Measurements from ENCODE around the gene CAMTA1.

The CAMTA1 gene

DNA sequence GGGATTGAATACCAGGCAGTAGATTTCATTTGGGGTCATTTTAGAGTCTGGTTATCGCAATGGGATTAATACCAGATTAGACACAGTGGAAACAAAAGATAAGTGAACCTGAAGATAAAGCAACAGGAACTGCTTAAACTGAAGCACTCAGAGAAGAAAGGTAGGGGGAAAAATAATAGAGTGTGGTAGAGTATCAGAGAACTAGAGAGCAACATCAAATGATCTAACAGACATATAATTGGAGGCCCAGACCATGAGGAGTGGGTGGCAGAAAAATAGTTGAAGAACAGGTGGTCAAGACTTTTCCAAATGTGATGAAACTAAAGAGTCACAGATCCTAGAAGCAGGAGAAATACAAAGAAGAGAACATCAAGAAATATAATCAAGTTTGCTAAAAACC, 484.3 kb downstream of the CAMTA1 start:
- DNase-seq: no peak

DNA sequence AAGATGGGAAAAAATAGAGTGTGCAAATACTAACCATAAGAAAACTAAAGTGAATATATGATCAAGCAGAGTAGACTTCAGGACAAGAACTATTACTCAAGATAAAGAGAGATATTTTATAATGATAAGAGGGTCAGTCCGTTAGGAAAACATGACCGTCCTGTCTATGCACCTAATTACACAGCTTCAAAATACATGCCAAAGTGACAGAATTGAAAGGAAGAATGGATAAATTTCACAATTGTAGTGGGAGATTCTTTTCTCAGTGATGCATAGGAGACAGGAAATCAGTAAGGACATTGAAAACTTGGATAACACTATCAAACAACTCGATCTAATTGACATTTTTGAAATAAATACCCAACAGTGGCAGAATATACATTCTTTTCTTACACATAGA, 489.0 kb downstream of the CAMTA1 start:
- DNase-seq: no peak

DNA sequence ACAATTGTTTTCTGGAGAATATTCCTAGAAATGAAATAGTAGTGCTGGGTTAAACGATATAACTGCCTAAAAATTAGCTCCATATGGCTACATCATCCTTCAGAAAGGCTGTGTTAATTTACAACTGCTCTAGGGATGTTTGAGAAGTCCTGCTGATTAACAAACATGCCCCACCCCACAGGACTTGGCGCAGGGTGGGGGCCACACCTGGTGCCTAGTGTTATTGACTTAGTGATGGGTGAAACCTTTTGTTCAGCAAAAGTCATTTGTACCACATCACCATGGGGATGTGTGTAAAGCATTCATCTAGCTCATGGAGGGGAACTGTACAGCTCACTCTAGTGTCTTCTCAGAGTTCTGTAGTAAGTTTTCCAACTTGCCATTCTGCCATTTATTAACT, 492.8 kb downstream of the CAMTA1 start:
- no peak for DNase-seq

DNA sequence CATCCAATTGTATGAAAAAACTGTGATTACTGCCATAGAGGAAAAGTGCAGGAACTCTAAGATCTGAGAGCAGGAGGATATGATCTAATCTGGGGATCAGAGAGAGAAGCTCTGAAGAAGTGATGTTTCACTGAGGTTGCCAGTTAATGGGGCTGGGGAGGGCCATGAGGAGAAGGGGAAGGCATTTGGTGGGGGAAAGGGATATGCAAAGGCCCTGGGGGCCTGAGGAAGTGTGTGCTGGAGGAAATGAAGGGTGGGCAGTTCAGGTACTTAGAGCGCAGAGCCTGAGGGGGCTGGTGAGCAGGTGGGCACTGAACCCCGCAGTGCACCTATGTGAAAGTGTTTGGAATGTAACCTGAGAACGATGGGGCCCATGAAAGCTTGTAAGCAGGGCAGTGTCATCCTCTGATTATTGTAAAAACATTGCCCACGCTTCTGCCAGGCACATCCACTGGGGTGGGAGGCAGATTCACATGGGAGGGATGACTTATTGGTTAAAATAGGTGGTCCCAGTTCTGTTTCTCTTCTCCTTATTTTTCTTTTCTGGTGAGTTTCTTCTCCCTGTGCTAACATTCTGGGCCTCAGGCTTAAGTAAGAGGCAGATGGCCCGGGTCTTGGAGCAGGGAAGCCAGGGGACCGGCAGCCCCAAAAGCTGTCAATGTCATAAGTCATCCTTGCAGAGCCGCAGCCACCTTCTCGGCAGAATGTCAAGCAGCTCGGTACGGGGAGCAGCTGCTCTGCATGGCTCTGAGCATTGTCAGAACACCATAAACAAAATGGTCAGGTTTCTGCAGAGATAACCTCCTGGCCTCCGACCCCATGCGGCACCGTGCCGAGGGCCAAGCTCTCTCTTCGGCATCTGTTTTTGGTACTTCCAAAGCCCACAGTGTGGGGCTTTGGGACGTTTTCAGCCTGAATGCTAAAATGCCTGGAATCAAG, 493.8 kb downstream of the CAMTA1 start:
- no peak for DNase-seq

DNA sequence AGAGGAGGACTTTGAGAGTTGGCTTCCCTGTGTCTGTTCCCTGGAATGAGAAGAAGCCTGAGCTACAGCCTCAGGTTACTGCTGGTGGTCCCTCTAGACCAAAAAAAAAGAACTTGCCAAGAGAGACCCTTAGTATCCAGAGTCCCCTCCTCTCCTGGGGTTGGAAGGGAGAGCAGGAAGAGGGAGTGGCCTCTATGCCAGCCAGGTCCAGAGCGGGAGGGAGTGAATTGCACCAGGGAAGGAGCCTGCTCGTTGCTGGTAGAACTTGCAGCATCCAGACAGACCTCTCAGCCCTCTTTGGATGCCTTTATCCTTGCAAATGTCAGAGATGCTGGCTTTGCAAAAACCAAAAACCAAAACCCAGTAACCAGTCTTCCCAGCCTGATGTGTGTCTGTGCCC, 494.5 kb downstream of the CAMTA1 start:
- no peak for DNase-seq

DNA sequence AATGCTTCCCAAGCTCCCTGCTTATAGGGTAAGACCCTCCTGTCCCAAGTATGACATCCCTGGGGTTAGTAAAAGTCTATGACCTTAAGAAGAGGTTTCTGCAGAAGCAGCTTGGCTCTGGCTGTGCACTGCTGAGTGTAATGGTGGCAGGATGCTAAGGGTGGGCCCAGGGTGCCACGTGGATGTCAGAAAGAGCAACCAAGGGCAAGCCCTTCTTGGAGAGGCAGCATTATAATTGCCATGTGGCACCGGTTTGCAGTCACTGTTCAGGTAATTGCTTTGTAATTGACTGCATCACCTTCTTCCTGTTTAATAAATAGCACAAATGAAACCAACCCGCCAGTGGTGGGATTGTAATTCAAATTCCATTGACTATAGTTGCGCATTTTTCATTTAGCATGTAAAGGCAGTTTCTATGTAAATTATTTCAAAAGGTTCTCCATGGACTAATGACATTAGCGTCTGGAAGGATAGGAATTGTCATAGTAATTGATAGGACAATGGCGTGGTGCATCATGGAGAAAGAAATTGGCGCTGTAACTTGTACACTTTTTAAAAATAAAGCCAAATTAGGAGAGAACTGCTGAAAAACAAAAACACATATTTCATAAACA, 495.2 kb downstream of the CAMTA1 start:
- DNase-seq: no peak

DNA sequence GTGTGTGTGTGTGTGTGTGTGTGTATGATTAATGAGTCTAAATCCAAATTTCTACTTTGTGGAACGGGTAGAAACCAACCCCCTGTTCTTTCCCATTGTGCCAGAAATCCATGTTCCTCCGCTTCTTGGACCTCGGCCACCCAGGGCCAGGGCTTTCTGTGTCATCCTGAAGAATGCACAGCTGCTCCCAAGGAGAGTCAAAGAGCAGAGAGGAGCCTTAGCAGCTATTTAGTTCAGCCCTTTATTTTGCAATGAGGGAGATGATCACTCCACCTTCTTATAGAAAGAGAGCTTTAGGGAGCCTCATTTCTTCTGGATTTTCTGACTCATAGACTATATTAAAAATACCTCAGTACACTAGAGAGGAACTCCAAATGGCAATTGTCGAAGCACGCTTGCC, 496.6 kb downstream of the CAMTA1 start:
- no peak for DNase-seq

DNA sequence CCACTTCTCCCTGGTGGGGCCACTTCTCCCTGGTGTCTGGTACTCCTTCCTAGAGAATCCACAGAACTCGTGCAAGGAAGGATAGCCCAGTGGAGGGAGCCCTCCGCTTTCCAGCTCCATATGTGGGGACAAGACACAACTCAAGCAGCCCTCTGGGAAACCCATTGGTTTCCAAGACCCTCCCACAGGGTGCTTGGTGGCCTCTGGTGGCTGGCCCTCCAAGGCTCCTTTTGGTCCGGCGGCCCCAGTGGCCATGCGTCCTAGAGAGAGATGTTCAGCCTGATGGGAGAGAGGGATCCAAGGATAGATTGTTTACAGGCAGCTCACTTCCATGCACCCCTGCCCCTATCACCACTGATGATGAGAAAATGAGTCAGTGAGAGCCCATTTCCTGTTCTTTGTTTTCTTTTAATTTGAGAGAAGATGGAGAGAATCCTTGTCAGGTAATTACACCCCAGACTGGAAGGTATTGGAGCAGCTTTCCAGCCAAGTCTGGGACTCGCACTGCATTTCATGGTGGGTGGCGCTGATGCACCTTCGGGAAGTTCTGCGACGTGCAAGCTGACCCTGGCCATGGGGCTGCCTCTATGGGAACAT, 499.7 kb downstream of the CAMTA1 start:
- no peak for DNase-seq

DNA sequence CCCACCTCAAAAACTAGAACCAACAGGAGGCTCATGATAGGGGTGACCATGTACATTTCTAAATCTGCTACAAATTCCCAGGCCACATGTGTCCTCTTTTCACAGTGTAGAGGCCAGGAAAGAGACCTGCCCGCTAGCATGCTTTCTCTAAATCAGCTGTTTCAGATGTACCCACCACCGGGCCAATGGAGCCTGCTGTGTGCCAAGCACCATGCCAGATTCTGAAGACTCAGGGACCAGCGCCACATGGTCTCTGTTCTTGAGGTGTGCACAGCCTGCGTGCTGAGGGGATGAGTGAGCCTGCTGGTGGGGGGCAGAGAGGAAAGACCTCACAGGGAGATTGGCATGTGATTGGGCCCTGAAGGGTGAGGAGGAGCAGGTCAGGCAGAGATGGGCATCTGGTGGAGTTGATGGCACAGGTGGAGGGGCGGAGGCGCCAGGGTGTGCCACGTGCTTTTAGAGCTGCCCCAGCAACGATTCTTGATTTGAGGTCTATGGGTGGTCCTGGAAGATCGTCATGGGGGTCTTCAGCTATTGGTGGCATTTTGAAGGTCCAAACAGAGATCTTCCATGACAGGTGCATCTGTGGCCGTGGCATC, 500.7 kb downstream of the CAMTA1 start:
- no peak for DNase-seq

DNA sequence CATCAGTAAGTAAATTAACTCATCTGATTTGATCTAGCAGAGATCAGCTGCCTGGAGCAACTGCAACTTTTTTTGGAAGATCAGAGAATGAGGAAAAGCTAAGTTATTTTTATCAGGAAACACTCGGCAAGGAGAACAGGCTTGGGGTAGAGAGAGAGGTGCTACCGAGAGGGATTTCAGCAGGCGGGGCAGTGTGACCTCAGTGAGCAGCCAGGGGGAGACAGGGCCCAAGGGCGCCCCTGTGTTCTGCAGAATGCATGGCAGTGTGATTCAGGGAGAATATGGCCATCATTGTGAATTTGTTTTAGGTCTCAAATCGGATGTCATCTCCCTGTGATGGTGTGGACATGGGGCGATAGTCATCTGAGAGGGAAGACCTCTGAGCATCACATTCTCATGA, 501.8 kb downstream of the CAMTA1 start:
- no peak for DNase-seq

DNA sequence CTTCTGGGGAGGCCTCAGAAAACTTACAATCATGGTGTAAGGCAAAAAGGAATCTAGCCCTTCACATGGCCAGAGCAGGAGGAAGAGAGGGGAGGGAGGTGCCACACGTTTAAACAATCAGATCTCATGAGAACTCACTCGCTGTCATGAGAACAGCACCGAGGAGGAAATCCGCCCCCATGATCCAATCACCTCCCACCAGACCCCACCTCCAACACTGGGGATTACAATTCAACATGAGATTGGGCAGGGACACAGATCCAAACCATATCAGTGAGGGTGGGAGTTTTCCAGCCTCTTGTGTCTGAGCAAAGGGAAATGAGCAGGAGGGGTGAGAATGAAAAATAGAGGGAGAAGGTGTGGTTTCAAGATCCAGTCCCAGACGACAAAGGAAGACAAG, 503.7 kb downstream of the CAMTA1 start:
- DNase-seq: no peak

DNA sequence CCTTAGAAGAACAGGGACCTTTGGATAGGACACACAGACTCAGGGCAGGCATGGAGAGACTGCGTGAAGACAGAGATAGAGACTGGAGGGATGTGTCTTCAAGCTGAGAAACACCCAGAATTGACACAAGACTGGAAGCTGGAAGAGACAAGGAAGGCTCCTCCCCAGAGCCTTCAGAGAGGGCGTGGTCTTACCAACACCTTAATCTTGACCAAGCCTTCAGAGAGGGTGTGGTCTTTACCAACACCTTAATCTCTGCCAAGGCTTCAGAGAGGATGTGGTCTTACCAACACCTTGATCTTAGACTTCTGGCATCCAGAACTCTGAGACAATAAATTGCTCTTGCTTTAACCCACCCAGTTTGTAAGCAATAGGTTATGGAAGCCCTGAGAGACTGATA, 504.4 kb downstream of the CAMTA1 start:
- DNase-seq: no peak

DNA sequence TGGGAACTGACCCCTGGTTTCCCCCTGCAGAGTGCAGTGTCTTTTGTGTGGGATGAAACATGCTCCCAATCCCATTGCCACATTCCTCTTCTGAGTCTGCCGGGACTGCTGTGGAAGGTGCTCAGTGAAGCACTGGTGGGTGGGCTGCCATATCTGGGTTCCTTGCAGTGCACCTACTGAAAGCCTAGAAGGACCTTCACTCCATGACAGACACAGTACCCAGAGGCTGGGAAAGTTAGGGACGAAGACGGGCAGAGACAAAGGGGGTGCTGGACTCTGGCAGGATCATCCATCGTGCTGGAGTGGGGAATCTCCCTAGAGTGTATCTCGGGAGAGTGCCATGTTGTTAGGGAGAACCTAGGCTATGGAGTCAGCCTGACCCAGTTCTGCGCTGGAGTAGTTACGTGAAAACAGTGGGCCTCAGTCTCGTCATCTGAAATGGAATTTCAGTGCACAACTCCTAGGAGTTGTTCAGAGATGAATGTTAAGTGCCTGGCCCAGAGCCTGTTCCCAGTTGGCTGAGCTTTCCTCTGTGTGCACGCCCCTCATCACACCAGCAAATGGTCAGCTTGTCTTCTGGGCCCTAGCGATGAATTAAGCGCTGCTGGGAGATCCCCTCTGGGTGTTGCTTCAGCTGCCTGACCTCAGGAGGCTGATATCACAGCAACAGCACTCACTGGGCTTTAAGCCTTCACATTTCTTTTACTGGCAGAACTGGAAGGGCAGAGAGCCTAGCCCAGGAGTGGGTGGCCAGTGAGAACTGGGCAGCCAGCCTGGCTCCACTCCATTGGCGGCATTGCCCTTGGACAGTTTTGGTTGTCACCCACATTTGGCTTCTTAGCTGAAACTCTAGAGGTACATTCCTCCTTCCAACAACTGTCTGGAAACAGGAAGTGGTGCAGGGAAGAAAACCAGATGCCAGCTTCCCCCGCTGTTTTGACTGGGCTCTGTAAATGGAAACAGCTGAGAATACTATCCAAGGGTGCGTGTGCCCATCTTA, 506.0 kb downstream of the CAMTA1 start:
- no peak for DNase-seq

DNA sequence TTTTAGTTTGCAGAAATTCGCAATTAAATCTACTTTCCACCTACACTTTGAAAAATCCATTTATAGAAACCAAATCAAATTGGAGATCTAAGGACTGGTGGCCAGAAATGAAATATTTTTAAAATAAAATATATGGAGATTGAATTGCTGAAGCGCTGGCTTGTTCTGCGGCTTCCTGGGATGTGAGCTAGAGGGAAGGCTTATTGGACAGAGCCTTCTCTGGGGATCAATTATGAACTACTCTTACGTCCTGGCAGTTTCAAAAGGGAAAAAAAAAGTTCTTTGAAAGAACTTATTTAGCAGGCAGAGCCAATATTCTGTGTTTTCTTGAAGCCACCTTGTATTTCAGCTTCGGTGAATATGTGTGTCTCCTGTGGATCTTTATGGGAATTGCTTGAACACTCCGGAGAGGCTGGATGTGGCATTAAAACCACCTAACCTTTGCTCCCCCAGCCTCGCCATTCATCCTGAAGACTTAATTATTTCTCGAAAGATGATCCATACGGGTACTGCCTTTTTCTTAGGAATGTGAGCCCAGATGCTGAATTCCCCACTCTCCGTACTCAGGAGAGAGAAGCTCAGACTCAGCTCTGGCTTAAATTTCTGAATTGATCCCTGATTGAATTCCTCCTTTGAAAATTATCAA, 506.9 kb downstream of the CAMTA1 start:
- no peak for DNase-seq

DNA sequence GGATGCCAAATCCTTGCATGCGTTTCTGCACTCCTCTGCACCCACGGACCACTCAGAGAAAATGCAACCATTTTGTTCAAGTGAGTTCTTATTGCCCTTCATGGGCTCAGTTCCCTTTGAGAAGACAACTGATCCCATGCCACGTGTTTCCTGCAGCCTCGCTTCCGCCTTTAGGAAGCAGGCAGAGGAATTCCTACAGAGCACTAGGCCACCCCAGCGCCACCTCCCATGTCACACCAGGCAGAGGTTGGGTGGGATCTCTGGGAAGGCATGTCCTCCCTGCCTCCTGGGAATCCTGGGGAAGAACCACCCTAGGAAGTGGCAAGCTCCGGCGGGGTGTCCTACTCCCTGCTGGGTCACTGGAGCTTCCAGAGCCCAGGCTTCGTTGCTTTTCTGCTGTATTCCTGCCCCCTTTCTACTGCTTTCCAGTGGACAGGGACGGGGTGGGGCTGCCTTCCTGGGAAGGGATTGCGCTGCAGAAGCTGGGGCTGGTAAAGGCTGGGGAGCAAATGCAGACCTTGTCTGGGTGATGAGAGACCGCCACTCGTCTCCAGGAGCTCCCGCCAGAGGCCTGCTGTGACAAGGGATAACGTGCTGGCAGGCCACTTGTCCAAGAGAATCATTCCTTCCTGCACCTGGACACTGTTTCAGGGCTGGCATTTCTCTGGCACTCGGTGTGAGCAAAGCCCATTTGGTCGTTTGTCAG, 507.6 kb downstream of the CAMTA1 start:
- no peak for DNase-seq

DNA sequence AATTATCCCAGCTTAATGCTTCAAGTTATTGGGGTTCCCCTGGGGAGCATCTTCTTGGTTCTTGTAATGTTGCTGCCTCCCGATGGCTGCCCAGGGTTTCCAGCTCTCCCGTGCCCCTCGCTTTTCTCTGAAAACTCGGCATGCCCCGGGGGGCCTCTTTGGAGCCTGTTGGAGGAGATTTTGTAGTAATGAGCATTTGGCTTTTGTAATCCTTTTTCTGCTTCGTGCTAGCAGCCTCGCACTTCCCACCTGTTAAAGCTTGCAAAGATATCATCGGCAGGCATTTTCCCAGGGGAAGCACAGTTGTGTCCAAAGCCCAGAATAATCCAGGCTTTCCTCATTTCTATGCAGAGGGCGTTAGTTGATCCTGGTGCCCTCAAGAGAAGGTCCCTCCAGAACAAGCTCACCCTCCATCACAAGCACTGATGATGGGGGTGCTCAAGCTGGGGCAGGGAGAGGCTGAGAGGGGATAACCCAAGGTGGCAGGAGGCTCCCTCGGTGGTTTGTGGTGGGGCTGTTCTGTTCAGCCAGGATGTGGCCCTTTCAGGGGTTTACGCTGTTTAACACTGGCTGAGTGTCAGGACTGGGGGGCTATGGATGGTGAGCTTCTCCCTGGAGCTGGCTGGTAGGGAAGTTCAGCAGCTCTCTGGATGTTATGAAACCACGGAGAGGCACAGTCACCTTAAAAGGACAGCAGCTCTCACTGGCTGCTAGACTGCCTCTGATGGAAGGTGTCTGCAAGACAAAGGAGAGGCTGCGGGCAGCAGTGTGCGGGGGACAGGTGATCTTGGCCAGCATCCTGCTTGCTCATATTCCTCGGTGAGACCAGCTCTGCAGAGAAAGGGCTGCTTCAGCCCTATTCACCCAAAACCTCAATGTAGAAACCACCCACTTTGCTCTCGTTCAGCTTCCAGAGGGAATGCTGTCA, 508.7 kb downstream of the CAMTA1 start:
- no peak for DNase-seq

DNA sequence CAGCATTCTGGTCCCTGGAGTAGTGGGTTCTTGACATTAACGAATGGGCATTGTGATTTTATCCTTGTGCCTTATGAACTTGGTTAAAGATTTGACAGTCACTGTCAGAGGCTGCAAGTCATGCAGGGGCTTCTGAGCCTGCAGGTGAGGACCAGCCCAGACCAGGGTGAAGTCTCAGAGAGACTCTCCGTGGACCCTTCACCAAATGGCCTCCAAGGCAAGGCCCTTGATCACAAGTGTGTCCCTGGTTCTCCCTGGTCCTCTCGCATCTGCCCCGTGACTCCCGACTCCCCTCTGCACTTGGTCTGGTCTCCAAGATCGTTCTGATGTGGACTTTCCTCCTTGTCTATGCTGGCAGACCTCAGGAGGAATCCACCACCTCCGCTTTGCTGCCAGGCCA, 509.4 kb downstream of the CAMTA1 start:
- DNase-seq: no peak

DNA sequence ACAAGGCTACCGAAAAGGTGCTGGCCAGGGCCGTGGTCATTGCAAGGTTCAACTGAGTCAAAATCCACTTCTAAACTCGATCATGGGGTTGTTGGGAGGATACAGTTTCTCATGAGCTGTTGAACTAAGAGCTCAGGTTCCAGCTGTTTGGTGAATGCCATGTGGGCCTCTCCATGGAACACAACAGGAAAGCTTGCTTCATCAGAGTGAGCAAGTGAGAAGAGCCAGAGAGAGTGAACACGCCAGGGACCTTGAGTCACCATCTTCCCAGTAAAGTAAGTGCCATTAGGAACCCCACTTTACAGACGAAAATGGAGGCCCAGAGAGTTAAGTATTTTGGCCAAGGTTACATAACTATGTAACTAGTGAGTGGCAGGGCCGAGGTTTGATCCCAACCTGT, 510.7 kb downstream of the CAMTA1 start:
- no peak for DNase-seq

DNA sequence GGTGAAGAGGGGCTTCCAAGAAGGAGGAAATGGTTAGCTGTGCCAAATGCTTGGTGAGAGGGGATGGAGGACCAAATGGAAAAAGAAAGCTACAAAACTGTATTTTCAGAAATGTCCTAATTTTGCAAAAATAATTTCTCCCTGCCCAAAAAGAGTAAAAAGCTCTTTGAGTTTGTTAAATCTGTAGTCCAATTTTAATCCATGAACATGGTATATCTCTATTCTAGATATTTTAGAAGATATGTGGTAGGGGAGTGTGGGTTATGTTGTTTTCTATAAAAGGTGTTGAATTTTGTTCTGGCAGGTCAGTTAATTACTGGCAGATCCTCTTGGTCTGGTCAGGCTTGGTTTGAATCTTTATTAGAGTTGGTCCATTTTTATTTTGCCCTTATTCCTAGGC, 511.7 kb downstream of the CAMTA1 start:
- no peak for DNase-seq

DNA sequence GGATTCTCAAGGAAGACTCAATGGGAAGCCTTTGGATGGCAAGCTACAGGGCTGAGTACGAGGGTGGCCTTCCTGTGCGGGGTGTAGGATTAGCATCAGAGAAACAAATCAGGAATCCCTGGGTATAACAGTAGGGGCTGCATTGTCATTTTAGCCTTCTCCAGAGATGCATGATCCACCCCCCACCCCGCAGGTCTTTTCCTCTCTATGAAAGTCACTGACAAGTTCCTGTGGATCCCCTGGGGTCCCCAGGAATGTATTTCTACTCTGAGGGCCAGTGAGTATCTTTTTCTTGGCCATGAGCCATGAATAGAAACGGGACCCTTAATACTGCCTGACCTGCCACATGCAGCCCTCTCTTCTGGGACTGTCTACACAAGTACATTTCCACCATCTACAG, 512.9 kb downstream of the CAMTA1 start:
- DNase-seq: no peak

All from GDM1 (cell line).